GM23338 (cell line): ENCODE data around the gene MEF2A.

Experiments
- CREB1 ChIP-seq: fragments of 250-450 bp; sonication (Bioruptor Pico); IDR thresholded peaks from 2 replicates; pipeline ENCODE4 v1.5.0; 2020; ENCODE audit warnings: low read depth, mild to moderate bottlenecking, moderate library complexity
- CTCF ChIP-seq, 2 experiments: fragments of 200-600 bp in 1 of 2; sonication (generic) in 1 of 2; conservative IDR thresholded peaks; 2 replicates each; pipeline versions ENCODE4 v1.5.1 to v1.6.1; 2016 to 2017; ENCODE audit warnings: antibody characterized with exemption in 2 of 2, low read depth in 2 of 2, mild to moderate bottlenecking in 2 of 2, moderate library complexity in 1 of 2
- EZH2 ChIP-seq: fragments of 200-600 bp; sonication (generic); IDR thresholded peaks from one replicate; pipeline ENCODE4 v1.8.0; 2017; ENCODE audit warnings: antibody characterized with exemption, mild to moderate bottlenecking, low read depth; ENCODE audit not compliant: unreplicated experiment
- JUNB ChIP-seq: IDR thresholded peaks from one replicate; pipeline ENCODE4 v1.6.1; 2016; ENCODE audit warnings: antibody characterized with exemption; ENCODE audit not compliant: unreplicated experiment
- POLR2AphosphoS5 ChIP-seq: IDR thresholded peaks from 2 replicates; pipeline ENCODE4 v1.6.1; 2016; ENCODE audit warnings: antibody characterized with exemption, low read depth
- REST ChIP-seq: IDR thresholded peaks from one replicate; pipeline ENCODE4 v1.6.1; 2018; ENCODE audit warnings: antibody characterized with exemption; ENCODE audit not compliant: unreplicated experiment
- ZNF462 ChIP-seq: fragments of 250-450 bp; sonication (Bioruptor Pico); IDR thresholded peaks from 2 replicates; pipeline ENCODE4 v1.5.0; 2020; ENCODE audit warnings: mild to moderate bottlenecking, moderate library complexity

GRCh38 chr15:99692825-99693224, 127.0 kb downstream of the MEF2A start:
- TF ChIP-seq CTCF (conservative IDR thresholded peaks at IDR 0.05; ENCODE audit: low read depth in 2 of 2) (no peak), EZH2 (no peak), POLR2AphosphoS5 (no peak), REST (no peak), JUNB (no peak), ZNF462 (no peak), CREB1 (no peak)
